Upper lobe of left lung (tissue), 4 donors: Measurements from ENCODE around the gene NDUFA11.

Source experiments
- POLR2A ChIP-seq, 4 donors: fragments of 450-650 bp; IDR thresholded peaks; one replicate each; pipeline ENCODE4 v1.5.1; 2016 to 2017; ENCODE audit warnings: antibody characterized with exemption in 4 of 4, mild to moderate bottlenecking in 2 of 4
- TF ChIP-seq, protein P1 (sequence below), 6 experiments: fragments of 450-650 bp in 4 of 6; fragments of 200-600 bp in 2 of 6; sonication (generic) in 2 of 6; IDR thresholded peaks; one replicate each; pipeline ENCODE4 v1.5.1; 2016 to 2019; ENCODE audit warnings: antibody characterized with exemption in 6 of 6

- TF ChIP-seq POLR2A (IDR thresholded peaks at IDR 0.05), result no peak
- TF ChIP-seq, protein P1, sequence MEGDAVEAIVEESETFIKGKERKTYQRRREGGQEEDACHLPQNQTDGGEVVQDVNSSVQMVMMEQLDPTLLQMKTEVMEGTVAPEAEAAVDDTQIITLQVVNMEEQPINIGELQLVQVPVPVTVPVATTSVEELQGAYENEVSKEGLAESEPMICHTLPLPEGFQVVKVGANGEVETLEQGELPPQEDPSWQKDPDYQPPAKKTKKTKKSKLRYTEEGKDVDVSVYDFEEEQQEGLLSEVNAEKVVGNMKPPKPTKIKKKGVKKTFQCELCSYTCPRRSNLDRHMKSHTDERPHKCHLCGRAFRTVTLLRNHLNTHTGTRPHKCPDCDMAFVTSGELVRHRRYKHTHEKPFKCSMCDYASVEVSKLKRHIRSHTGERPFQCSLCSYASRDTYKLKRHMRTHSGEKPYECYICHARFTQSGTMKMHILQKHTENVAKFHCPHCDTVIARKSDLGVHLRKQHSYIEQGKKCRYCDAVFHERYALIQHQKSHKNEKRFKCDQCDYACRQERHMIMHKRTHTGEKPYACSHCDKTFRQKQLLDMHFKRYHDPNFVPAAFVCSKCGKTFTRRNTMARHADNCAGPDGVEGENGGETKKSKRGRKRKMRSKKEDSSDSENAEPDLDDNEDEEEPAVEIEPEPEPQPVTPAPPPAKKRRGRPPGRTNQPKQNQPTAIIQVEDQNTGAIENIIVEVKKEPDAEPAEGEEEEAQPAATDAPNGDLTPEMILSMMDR (IDR thresholded peaks at IDR 0.05), result no peak
These were observed 25.6 kb upstream of the NDUFA11 start for GRCh38 chr19:5929179-5929578.
